Prostate gland (tissue), 2 donors: ENCODE results near the gene EPB41L1.

Source experiments
- POLR2A ChIP-seq: fragments of 450-650 bp; IDR thresholded peaks from one replicate; pipeline ENCODE4 v1.6.1; 2016; ENCODE audit warnings: antibody characterized with exemption, mild to moderate bottlenecking
- POLR2AphosphoS5 ChIP-seq: sonication (generic); formaldehyde crosslinking; IDR thresholded peaks from one replicate; pipeline ENCODE4 v1.6.1; 2017; ENCODE audit warnings: antibody characterized with exemption
- TF ChIP-seq, protein P1 (sequence below), 4 experiments: fragments of 200-600 bp in 2 of 4; fragments of 450-650 bp in 2 of 4; sonication (generic) in 2 of 4; IDR thresholded peaks; 1 replicate in 3 of 4; 2 replicates in 1 of 4; pipeline ENCODE4 v1.5.1; 2016 to 2019; ENCODE audit warnings: antibody characterized with exemption in 4 of 4, mild to moderate bottlenecking in 2 of 4, moderate library complexity in 2 of 4

DNA sequence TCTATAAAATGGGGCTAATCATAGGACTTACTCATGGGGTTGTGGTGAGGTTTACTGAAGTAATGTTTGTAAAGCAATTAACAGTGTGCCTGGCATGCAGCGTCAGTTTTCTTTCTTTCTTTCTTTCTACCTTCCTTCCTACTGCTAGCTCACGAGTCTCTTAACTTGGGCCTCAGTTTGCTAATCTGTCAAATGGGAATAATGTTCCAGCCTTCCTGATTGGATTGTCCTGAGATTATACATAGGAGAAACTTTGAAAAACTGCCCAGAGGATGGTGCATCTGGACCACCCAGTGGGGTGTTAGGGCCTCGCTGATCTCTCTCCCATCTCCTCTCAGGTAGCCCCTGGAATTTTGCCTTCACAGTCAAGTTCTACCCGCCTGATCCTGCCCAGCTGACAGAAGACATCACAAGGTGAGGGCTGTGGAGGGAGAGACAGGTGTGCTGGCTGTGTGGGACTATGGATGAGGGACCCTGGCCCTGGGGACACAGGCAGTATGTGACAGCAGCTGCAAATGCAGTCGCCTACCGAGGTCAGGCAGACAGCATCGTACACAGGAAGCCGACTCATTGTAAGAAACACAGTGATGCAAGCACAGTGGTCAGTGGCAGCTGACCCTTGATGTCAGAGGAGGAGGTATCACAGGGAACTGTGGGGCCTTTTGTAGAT, 27.5 kb downstream of the EPB41L1 start:
- TF ChIP-seq, protein P1, sequence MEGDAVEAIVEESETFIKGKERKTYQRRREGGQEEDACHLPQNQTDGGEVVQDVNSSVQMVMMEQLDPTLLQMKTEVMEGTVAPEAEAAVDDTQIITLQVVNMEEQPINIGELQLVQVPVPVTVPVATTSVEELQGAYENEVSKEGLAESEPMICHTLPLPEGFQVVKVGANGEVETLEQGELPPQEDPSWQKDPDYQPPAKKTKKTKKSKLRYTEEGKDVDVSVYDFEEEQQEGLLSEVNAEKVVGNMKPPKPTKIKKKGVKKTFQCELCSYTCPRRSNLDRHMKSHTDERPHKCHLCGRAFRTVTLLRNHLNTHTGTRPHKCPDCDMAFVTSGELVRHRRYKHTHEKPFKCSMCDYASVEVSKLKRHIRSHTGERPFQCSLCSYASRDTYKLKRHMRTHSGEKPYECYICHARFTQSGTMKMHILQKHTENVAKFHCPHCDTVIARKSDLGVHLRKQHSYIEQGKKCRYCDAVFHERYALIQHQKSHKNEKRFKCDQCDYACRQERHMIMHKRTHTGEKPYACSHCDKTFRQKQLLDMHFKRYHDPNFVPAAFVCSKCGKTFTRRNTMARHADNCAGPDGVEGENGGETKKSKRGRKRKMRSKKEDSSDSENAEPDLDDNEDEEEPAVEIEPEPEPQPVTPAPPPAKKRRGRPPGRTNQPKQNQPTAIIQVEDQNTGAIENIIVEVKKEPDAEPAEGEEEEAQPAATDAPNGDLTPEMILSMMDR (IDR thresholded peaks at IDR 0.05), result no peak
- TF ChIP-seq POLR2A (no peak), POLR2AphosphoS5 (no peak)
